Keratinocyte (primary cell): ENCODE results near the gene SUGCT. TPM values are rescaled to one million over a fixed set of nuclear protein-coding genes. Genes with fewer than 3 reads are reported as not detected.

Source experiments
- DNase-seq: peaks from one replicate; pipeline ENCODE4 v3.0.0-alpha.2; 2011; ENCODE audit warnings: low read depth, missing footprints, low spot score
- FAIRE-seq: peaks from 2 replicates; lab custom pipeline; 2011; peaks lifted over from hg19 to GRCh38; lab: Jason Lieb, UNC
- H2AFZ ChIP-seq: 2 replicates; pipeline ENCODE4 v1.6.0; 2012; ENCODE audit warnings: low read length, control low read depth, inconsistent platforms; ENCODE audit not compliant: control insufficient read depth
- H3K27ac ChIP-seq: 2 replicates; pipeline ENCODE4 v1.5.1; 2011; ENCODE audit warnings: low read length; ENCODE audit not compliant: control insufficient read depth, insufficient read depth
- H3K27me3 ChIP-seq: 3 replicates; pipeline ENCODE4 v1.6.0; 2011; ENCODE audit warnings: low read length; ENCODE audit not compliant: control insufficient read depth, insufficient read depth; ENCODE audit errors: extremely low read depth
- H3K36me3 ChIP-seq, 2 experiments: 2 replicates in 1 of 2; 3 replicates in 1 of 2; pipeline ENCODE4 v1.5.1; 2011; ENCODE audit warnings: low read length in 2 of 2, mild to moderate bottlenecking in 1 of 2; ENCODE audit not compliant: control insufficient read depth in 2 of 2, insufficient read depth in 2 of 2; ENCODE audit errors: extremely low read depth in 1 of 2
- H3K4me1 ChIP-seq: 3 replicates; pipeline ENCODE4 v1.5.1; 2011; ENCODE audit warnings: low read length; ENCODE audit not compliant: control insufficient read depth, insufficient read depth; ENCODE audit errors: extremely low read depth
- H3K4me2 ChIP-seq: 3 replicates; pipeline ENCODE4 v1.6.0; 2011; ENCODE audit warnings: low read depth, low read length; ENCODE audit not compliant: control insufficient read depth, insufficient read depth; ENCODE audit errors: extremely low read depth
- H3K4me3 ChIP-seq, 3 experiments: fragments of 200-600 bp in 1 of 3; sonication (generic) in 1 of 3; 2 replicates in 2 of 3; 3 replicates in 1 of 3; pipeline ENCODE4 v1.5.1; 2011 to 2016; ENCODE audit warnings: low read length in 3 of 3, mild to moderate bottlenecking in 3 of 3, control low read depth in 2 of 3, inconsistent platforms in 1 of 3, low read depth in 1 of 3, mixed read lengths in 1 of 3, mixed run types in 1 of 3, moderate library complexity in 1 of 3; ENCODE audit not compliant: control insufficient read depth in 2 of 3, insufficient read depth in 2 of 3; ENCODE audit errors: extremely low read depth in 1 of 3
- H3K79me2 ChIP-seq: 2 replicates; pipeline ENCODE4 v1.6.0; 2012; ENCODE audit warnings: low read length; ENCODE audit not compliant: control insufficient read depth, insufficient read depth
- H3K9ac ChIP-seq: 3 replicates; pipeline ENCODE4 v1.6.0; 2011; ENCODE audit warnings: low read length; ENCODE audit not compliant: control insufficient read depth, insufficient read depth; ENCODE audit errors: extremely low read depth
- H3K9me1 ChIP-seq: 3 replicates; pipeline ENCODE4 v1.6.0; 2011; ENCODE audit warnings: low read length; ENCODE audit not compliant: control insufficient read depth, insufficient read depth; ENCODE audit errors: extremely low read depth
- H3K9me3 ChIP-seq: 2 replicates; pipeline ENCODE4 v1.5.1; 2012; ENCODE audit warnings: low read depth, low read length; ENCODE audit not compliant: control insufficient read depth
- H4K20me1 ChIP-seq: 3 replicates; pipeline ENCODE4 v1.6.0; 2011; ENCODE audit warnings: low read length; ENCODE audit not compliant: control insufficient read depth, insufficient read depth; ENCODE audit errors: extremely low read depth
- CTCF ChIP-seq, 3 experiments: IDR thresholded peaks in 1 of 3; conservative IDR thresholded peaks in 1 of 3; optimal IDR thresholded peaks in 1 of 3; 2 replicates in 2 of 3; 3 replicates in 1 of 3; pipeline versions ENCODE3 to v1.5.1; 2011; ENCODE audit warnings: low read length in 3 of 3, mild to moderate bottlenecking in 3 of 3, moderate library complexity in 2 of 3, control low read depth in 1 of 3, inconsistent platforms in 1 of 3; ENCODE audit not compliant: insufficient read depth in 2 of 3; ENCODE audit errors: extremely low read depth in 1 of 3
- EZH2 ChIP-seq: IDR thresholded peaks from one replicate; pipeline ENCODE4 v1.6.1; 2012; ENCODE audit warnings: inconsistent platforms, mild to moderate bottlenecking, low read length, moderate library complexity
- dilution Hi-C: fragments of 300-500 bp; cut with MboI; formaldehyde crosslinking; loops from one replicate; pipeline ENCODE4 v1.7.0; 2020; ENCODE audit warnings: low sequenced_read_pairs; ENCODE audit not compliant: extremely low pct_ligation_motif_present
- polyA plus RNA-seq, 5 experiments: library from polyadenylated mRNA; depleted of rRNA in 3 of 5; stranded (reverse) in 3 of 5; stranded (forward) in 1 of 5; unstranded in 1 of 5; fragments of >200 nt; gene quantifications; 1 replicate in 1 of 5; 2 replicates in 3 of 5; 3 replicates in 1 of 5; pipeline versions ENCODE4 v1.2.1 to v1.2.3, GENCODE V29; 2011 to 2012; ENCODE audit warnings: missing spikeins in 2 of 5, low read depth in 1 of 5, low replicate concordance in 1 of 5

The SUGCT gene
- polyA plus RNA-seq, 1 donor (not counting 4 experiments of a cell fraction or from before 2014, with no cell fraction given): 134 TPM

- Histone ChIP-seq H3K9ac (peak overlapping the region; percentile 78), H3K27ac (peak overlapping the region; percentile 92)
- dilution Hi-C loops: no loop called here
These were observed 691.8 kb downstream of the SUGCT start for GRCh38 chr7:40826411-40827221.

GRCh38 chr7:40827222-40828085 lies 692.6 kb downstream of the SUGCT start:
- H3K4me1 ChIP-seq: peaks cover 40% of the 10 kb centered on the region
- H3K9me3 ChIP-seq: no peaks in the 10 kb centered on the region
- H3K9ac ChIP-seq: peak overlapping the region; percentile 78
- H3K4me2 ChIP-seq: peak overlapping the region; percentile 79
- peaks cover 2 to 3% of the 10 kb centered on the region in 2 experiments for H3K36me3 ChIP-seq
- no peaks in the 10 kb centered on the region for H3K9me1 ChIP-seq
- H3K27ac ChIP-seq: peak overlapping the region; percentile 92
- H3K27me3 ChIP-seq: no peaks in the 10 kb centered on the region
- DNase-seq (no peak), FAIRE-seq (peak; percentile 98)
- peak overlapping the region in 2 of 3 experiments; percentile 25 to 35 for H3K4me3 ChIP-seq
- dilution Hi-C loops: no loop called here
- no peaks in the 10 kb centered on the region for H4K20me1 ChIP-seq
- H2AFZ ChIP-seq: peak overlapping the region; percentile 83
- TF ChIP-seq CTCF (optimal IDR thresholded peaks at IDR 0.05 in 1 of 3, IDR thresholded peaks at IDR 0.05 in 1 of 3, conservative IDR thresholded peaks at IDR 0.05 in 1 of 3; ENCODE audit: extremely low read depth in 1 of 3, insufficient read depth in 2 of 3, low read length in 3 of 3) (no peak), EZH2 (no peak)
- peaks cover 77% of the 10 kb centered on the region for H3K79me2 ChIP-seq

More at GRCh38 chr7:40826411-40827221, 691.8 kb downstream of the SUGCT start:
- Histone ChIP-seq H2AFZ (peak overlapping the region; percentile 83), H3K4me2 (peak overlapping the region; percentile 79), H4K20me1 (no peaks in the 10 kb centered on the region), H3K4me1 (peaks cover 40% of the 10 kb centered on the region), H3K4me3 (peak overlapping the region in 2 of 3 experiments; percentile 25 to 35), H3K9me3 (no peaks in the 10 kb centered on the region), H3K9me1 (no peaks in the 10 kb centered on the region), H3K36me3 (peaks cover 2 to 3% of the 10 kb centered on the region in 2 experiments), H3K79me2 (peaks cover 75% of the 10 kb centered on the region), H3K27me3 (no peaks in the 10 kb centered on the region)
- DNase-seq: no peak
- peak; percentile 20 for FAIRE-seq
- no peak for TF ChIP-seq CTCF (optimal IDR thresholded peaks at IDR 0.05 in 1 of 3, IDR thresholded peaks at IDR 0.05 in 1 of 3, conservative IDR thresholded peaks at IDR 0.05 in 1 of 3; ENCODE audit: extremely low read depth in 1 of 3, insufficient read depth in 2 of 3, low read length in 3 of 3)
- TF ChIP-seq EZH2: no peak
